ACC112 (cell line): Measurements from ENCODE around the gene SFT2D3.

Source experiments
- H2AFZ ChIP-seq: fragments of 200-600 bp; sonication (generic); one replicate; pipeline ENCODE4 v1.6.0; 2017; ENCODE audit warnings: antibody characterized with exemption, low read length; ENCODE audit not compliant: unreplicated experiment
- H3K27ac ChIP-seq: fragments of 200-600 bp; sonication (generic); 2 replicates; pipeline ENCODE4 v1.5.1; 2014; ENCODE audit warnings: low read depth, mild to moderate bottlenecking, antibody characterized with exemption, low read length, moderate library complexity
- H3K27me3 ChIP-seq: fragments of 200-600 bp; sonication (generic); 2 replicates; pipeline ENCODE4 v1.6.1; 2014; ENCODE audit warnings: mild to moderate bottlenecking, antibody characterized with exemption, low read length, moderate library complexity, mixed read lengths; ENCODE audit not compliant: insufficient read depth
- H3K36me3 ChIP-seq: fragments of 200-600 bp; sonication (generic); 2 replicates; pipeline ENCODE4 v1.6.1; 2016; ENCODE audit warnings: mild to moderate bottlenecking, antibody characterized with exemption, low read length, moderate library complexity, mixed read lengths; ENCODE audit not compliant: insufficient read depth
- H3K4me1 ChIP-seq: fragments of 200-600 bp; sonication (generic); one replicate; pipeline ENCODE4 v1.6.1; 2016; ENCODE audit warnings: low read length, mixed read lengths; ENCODE audit not compliant: insufficient read depth, unreplicated experiment, control insufficient read depth
- H3K4me3 ChIP-seq: fragments of 200-600 bp; sonication (generic); 2 replicates; pipeline ENCODE4 v1.5.1; 2014; ENCODE audit warnings: mild to moderate bottlenecking, low read depth, low read length
- H3K79me2 ChIP-seq: fragments of 200-600 bp; sonication (generic); one replicate; pipeline ENCODE4 v1.6.0; 2016; ENCODE audit warnings: low read length; ENCODE audit not compliant: control insufficient read depth, unreplicated experiment, insufficient read depth

The SFT2D3 gene

GRCh38 chr2:127754186-127754585 lies 52.9 kb downstream of the SFT2D3 start:
- peaks cover 6% of the 10 kb centered on the region for H3K36me3 ChIP-seq
- peaks cover 6% of the 10 kb centered on the region for H3K4me1 ChIP-seq
- H3K79me2 ChIP-seq: no peaks in the 10 kb centered on the region
- H3K27ac ChIP-seq: no peak overlapping the region
- H3K27me3 ChIP-seq: no peaks in the 10 kb centered on the region
- H2AFZ ChIP-seq: no peak overlapping the region
- no peak overlapping the region for H3K4me3 ChIP-seq
